Lower leg skin (tissue), 4 donors: ENCODE data around the gene SFXN1. TPM values are rescaled to one million over a fixed set of nuclear protein-coding genes. Genes with fewer than 3 reads are reported as not detected.

Experiments used
- DNase-seq, 2 donors: peaks; one replicate each; pipeline ENCODE4 v3.0.0-alpha.2; 2019; ENCODE audit warnings: low spot score in 2 of 2
- H3K4me3 ChIP-seq: fragments of 200-600 bp; sonication (generic); 2 replicates; pipeline ENCODE4 v1.5.1; 2017; ENCODE audit warnings: mild to moderate bottlenecking, low read depth; ENCODE audit not compliant: poor library complexity, severe bottlenecking
- POLR2A ChIP-seq, 2 donors: fragments of 450-650 bp; IDR thresholded peaks; one replicate each; pipeline ENCODE4 v1.6.1; 2016 to 2017; ENCODE audit warnings: antibody characterized with exemption in 2 of 2, mild to moderate bottlenecking in 1 of 2, moderate library complexity in 1 of 2
- WGBS, 2 donors: methylation state at CpG; one replicate each; pipeline ENCODE4 v1.1.5; 2018; 5-methylcytosine and 5-hydroxymethylcytosine counted together
- intact Hi-C: fragments of 100-400 bp; cut with DNase I; formaldehyde crosslinking; loops from one replicate; pipeline ENCODE4 v1.15.0; 2023; ENCODE audit warnings: low total_unique reads
- total RNA-seq, 4 donors: library from RNA; depleted of rRNA; stranded (reverse); fragments of >200 nt; gene quantifications; one replicate each; pipeline ENCODE4 v1.1.0, GENCODE V29; 2016
- TF ChIP-seq, protein P1 (sequence below), 3 donors: fragments of 450-650 bp; IDR thresholded peaks; one replicate each; pipeline ENCODE4 v1.5.1; 2016; ENCODE audit warnings: antibody characterized with exemption in 3 of 3, mild to moderate bottlenecking in 3 of 3, moderate library complexity in 2 of 3

The SFXN1 gene
- total RNA-seq, 4 donors from 2014 or later, result 15.0 to 35.8 (median 16.6) TPM

DNA sequence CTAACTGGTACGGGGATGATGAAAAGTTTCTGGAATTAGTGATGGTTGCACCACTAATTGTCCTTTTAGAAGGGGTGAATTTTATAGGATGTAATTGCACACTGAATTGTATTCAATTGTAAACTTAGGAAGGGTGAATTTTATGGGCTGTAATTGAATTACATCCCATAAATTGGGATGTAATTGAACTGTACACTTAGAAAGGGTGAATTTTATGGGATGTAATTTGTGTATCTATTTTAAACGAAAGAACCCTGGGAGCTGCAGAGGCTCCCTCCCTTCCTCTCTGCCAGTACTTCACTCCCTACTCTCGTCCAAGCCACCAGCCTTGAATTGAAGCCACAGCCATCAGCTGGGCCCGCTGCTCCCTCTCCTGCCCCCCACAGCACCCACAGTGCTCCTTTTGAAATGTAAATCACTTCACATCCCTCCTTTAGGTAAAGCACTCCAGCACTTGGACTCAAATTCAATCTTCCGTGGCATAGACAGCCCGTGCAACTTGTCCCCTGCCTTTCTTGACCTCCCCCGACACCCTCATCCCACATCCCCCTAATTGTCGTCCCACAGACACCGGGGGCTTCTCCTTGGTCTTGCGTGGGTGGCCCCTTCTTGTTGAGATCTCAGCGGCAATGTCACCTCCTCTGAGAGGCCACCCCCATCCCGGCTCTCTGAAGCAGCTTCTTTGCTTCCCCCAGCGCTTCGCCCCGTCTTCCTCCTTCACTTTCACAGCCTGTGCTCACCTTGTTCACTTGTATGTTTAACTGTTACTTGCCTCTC lies 95.3 kb downstream of the SFXN1 start:
- intact Hi-C loops, result no loop called here
- H3K4me3 ChIP-seq, result no peak overlapping the region
- peak in 1 of 2 donors; percentile 74 for DNase-seq
- 41 to 48% methylated on average over 15 of the region's 15 CpGs for WGBS, 2 donors
- TF ChIP-seq, protein P1, sequence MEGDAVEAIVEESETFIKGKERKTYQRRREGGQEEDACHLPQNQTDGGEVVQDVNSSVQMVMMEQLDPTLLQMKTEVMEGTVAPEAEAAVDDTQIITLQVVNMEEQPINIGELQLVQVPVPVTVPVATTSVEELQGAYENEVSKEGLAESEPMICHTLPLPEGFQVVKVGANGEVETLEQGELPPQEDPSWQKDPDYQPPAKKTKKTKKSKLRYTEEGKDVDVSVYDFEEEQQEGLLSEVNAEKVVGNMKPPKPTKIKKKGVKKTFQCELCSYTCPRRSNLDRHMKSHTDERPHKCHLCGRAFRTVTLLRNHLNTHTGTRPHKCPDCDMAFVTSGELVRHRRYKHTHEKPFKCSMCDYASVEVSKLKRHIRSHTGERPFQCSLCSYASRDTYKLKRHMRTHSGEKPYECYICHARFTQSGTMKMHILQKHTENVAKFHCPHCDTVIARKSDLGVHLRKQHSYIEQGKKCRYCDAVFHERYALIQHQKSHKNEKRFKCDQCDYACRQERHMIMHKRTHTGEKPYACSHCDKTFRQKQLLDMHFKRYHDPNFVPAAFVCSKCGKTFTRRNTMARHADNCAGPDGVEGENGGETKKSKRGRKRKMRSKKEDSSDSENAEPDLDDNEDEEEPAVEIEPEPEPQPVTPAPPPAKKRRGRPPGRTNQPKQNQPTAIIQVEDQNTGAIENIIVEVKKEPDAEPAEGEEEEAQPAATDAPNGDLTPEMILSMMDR (IDR thresholded peaks at IDR 0.05), result no peak
- no peak for TF ChIP-seq POLR2A (IDR thresholded peaks at IDR 0.05)

DNA sequence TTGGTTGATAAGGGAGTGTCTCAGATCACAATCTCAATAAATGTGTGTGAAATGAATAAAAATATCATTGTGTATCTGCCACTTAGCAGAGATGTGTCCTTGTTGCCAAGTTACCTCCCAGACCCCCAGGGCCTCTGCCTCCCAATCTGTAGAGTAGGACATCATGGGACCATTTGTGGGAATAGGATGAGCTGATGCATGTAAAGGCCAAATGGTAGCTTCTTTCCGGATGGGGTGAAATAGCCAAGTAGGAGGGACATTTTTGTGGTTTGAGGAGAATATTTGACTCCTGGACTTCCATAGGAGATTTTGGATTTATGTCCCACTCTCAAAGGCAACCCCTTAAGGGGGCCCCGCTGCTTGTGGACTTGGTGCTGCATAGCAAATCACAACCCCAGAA lies 96.9 kb downstream of the SFXN1 start:
- no peak overlapping the region for H3K4me3 ChIP-seq
- no peak for TF ChIP-seq POLR2A (IDR thresholded peaks at IDR 0.05)
- TF ChIP-seq, protein P1 (IDR thresholded peaks at IDR 0.05), result no peak
- DNase-seq, result peak in 1 of 2 donors; percentile 53
- intact Hi-C loops, result no loop called here
- 93 to 97% methylated on average over 2 of the region's 2 CpGs for WGBS, 2 donors

DNA sequence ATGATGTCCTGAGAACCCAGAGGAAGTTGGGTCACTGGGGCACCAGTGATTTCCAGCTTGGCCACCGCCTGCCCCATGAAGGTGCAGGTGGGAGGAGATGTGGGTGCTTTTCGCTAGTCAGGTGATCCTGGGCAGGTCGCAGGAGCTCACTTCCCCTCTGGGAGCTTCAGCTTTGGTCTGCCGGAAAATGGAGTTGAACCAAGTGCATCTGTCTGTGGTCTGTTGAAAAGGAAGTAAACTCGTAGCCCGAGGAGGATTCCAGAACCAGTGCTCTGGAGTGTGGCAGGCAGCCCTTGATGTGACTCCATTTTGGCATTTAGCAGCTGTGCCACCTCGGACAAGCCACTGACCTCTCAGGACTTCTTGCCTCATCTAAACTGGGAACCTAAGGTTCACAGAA lies 97.7 kb downstream of the SFXN1 start:
- H3K4me3 ChIP-seq, result no peak overlapping the region
- WGBS, 2 donors, result 72 to 75% methylated on average over 7 of the region's 7 CpGs
- intact Hi-C loops, result no loop called here
- DNase-seq, result peak in 1 of 2 donors; percentile 74
- TF ChIP-seq, protein P1 (IDR thresholded peaks at IDR 0.05), result no peak
- TF ChIP-seq POLR2A (IDR thresholded peaks at IDR 0.05), result no peak

DNA sequence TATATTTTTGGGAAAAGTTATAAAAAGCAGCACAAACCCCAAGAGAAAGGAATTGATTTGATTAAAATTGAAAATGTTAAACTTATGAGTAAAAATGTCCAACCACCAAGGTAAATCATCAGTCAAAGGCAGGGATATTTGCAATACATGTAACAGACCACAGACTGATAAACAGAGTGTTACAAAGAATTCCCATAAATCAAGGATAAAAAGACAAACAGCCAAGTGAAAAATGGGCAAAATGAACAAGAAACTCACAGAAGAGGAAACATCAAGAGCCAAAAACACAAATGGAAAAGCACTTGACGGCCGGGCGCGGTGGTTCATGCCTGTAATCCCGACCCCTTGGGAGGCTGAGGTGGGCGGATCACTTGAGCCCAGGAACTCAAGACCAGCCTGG lies 98.2 kb downstream of the SFXN1 start:
- peak in 1 of 2 donors; percentile 69 for DNase-seq
- WGBS, 2 donors, result 84 to 88% methylated on average over 6 of the region's 6 CpGs
- intact Hi-C loops, result no loop called here
- H3K4me3 ChIP-seq, result no peak overlapping the region
- TF ChIP-seq POLR2A (IDR thresholded peaks at IDR 0.05), result no peak
- TF ChIP-seq, protein P1 (IDR thresholded peaks at IDR 0.05), result no peak

Other genes starting within 250 kb of the SFXN1 start
- under 1 TPM in 3 of 4 donors, not detected in 1; 0.06 to 0.23 (median 0.15) TPM for gene DRD1, start 34.4 kb upstream of the SFXN1 start, total RNA-seq
- 1 to 10 TPM in 2 of 4 donors, under 1 TPM in 2; 0.13 to 3.5 (median 1.3) TPM for gene HRH2, start 179.5 kb downstream of the SFXN1 start, total RNA-seq